Effector memory CD8-positive, alpha-beta T cell (primary cell): ENCODE data around the gene LDHAL6B.

Experiments used
- ATAC-seq: fragments of 150-1000 bp; cut with Tn5 transposase; replicated peaks from 2 replicates; pipeline ENCODE4 v1.10.0; 2021; ENCODE audit warnings: mild to moderate bottlenecking, moderate library complexity
- DNase-seq, 3 experiments: peaks; one replicate each; pipeline ENCODE4 v3.0.0; 2021
- H3K27ac Mint-ChIP-seq, 2 donors: one replicate each; pipeline ENCODE4 v1.8.0; 2022; ENCODE audit warnings: mild to moderate bottlenecking in 2 of 2, mixed read lengths in 2 of 2, moderate library complexity in 2 of 2
- H3K27me3 Mint-ChIP-seq, 2 donors: one replicate each; pipeline ENCODE4 v1.8.0; 2022; ENCODE audit warnings: mixed read lengths in 2 of 2
- H3K36me3 Mint-ChIP-seq: one replicate; pipeline ENCODE4 v1.8.0; 2022; ENCODE audit warnings: mild to moderate bottlenecking, moderate library complexity, mixed read lengths; ENCODE audit not compliant: insufficient read depth
- H3K4me1 Mint-ChIP-seq, 2 donors: one replicate each; pipeline ENCODE4 v1.8.0; 2022; ENCODE audit warnings: low read depth in 2 of 2, mixed read lengths in 2 of 2
- H3K4me3 Mint-ChIP-seq, 2 donors: one replicate each; pipeline ENCODE4 v1.8.0; 2022; ENCODE audit warnings: mild to moderate bottlenecking in 2 of 2, mixed read lengths in 2 of 2, moderate library complexity in 2 of 2
- H3K9me3 Mint-ChIP-seq, 2 donors: one replicate each; pipeline ENCODE4 v1.8.0; 2022; ENCODE audit warnings: mixed read lengths in 2 of 2

LDHAL6B gene

DNA sequence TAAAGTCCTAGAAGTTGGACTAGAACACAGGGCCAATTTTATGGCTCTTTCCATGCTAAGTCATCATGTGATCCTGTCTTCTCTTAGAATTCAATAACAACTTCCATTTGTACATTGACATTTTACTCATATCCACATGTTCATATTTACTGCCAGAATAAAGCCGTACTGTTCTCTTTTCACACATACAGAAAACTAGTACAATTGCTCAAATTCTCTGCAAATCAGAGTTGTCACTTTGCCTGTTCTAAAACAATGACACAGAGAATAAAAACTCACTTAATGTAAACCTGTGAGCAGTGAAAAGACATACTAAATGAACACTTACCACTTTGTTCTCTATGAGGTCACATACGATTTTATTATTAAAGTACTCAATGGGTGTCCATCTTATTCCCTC, 3.5 kb downstream of the LDHAL6B start:
- H3K36me3 Mint-ChIP-seq: no peaks in the 10 kb centered on the region
- ATAC-seq (no peak), DNase-seq (no peak)
- H3K4me3 Mint-ChIP-seq: no peak overlapping the region
- no peak overlapping the region for H3K27ac Mint-ChIP-seq
- no peaks in the 10 kb centered on the region for H3K9me3 Mint-ChIP-seq
- H3K27me3 Mint-ChIP-seq: peaks cover 19 to 30% of the 10 kb centered on the region in 2 donors
- no peaks in the 10 kb centered on the region for H3K4me1 Mint-ChIP-seq

DNA sequence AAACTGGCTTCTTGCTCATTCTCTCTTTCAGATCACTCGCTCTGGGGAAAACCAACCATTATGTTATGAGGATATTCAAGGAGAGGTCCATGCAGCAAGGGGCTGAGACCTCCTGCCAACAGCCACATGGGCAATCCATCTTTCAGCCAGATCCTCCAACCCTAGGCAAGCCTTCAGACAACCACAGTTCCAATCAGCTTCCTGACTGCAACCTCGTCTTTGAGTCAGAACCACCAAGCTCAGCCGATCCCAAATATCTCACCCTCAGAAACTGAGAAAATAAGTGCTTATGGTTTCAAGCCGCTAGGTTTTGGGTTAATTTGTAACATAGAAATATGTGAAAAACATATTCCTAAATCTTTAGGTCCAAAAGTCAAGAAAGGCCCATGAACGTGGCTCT, 10.3 kb downstream of the LDHAL6B start:
- H3K27ac Mint-ChIP-seq: no peak overlapping the region
- H3K4me1 Mint-ChIP-seq: no peaks in the 10 kb centered on the region
- H3K27me3 Mint-ChIP-seq: peaks cover 20 to 31% of the 10 kb centered on the region in 2 donors
- DNase-seq: no peak
- no peak overlapping the region for H3K4me3 Mint-ChIP-seq
- ATAC-seq: no peak
- no peaks in the 10 kb centered on the region for H3K36me3 Mint-ChIP-seq
- H3K9me3 Mint-ChIP-seq: no peaks in the 10 kb centered on the region

DNA sequence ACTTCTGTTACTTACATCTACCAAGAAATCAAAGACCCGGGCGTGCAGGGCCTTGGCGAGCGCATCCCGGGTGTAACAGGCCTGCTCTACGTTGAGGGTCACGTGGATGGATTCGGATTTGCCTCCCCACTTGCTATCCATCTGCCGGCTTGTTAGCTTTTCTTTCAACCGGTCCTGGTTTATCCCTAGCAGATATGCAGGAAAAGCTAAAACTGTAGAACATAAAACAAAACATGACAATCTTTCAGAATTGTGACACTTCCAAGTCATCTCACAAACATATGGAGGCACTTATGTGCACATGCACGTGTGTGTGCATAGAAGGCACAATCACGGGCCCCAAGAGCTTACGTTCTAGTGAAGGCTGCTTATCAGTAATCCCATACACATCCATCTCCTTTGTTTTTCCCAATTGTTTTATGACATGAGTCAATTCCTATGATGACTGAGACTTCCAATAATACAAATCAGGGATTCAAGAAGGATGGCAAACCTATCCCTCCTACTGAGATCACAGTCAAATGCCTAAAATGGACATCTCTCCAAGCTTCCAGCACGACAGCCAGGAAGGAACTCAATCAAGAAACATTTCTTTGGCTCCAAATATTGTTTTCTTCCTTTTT, 11.3 kb downstream of the LDHAL6B start:
- Mint-ChIP-seq H3K27ac (no peak overlapping the region), H3K27me3 (peaks cover 12 to 20% of the 10 kb centered on the region in 2 donors), H3K36me3 (peaks cover 2% of the 10 kb centered on the region)

DNA sequence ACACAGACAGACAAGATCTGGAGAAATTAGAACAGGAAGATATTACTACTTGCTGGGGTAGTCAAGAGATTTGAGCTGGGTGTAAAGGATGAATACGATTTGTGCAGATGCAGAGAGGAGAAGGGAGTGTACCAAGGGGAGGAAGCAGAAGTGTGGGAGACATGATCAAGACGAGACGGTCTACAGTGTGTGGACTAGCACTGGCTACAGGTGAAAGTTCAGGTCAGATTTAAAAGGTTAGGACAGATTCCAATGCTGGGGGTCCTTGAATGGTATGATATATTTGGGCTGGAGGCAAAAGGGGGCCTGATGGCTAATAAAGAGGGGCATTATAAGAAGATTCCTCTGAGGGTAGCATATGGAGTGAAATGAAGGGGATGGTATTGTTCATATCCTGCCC, 12.1 kb downstream of the LDHAL6B start:
- no peaks in the 10 kb centered on the region for H3K4me1 Mint-ChIP-seq
- peaks cover 12 to 21% of the 10 kb centered on the region in 2 donors for H3K27me3 Mint-ChIP-seq
- DNase-seq (no peak), ATAC-seq (no peak)
- H3K9me3 Mint-ChIP-seq: no peaks in the 10 kb centered on the region
- H3K27ac Mint-ChIP-seq: no peak overlapping the region
- peaks cover 2% of the 10 kb centered on the region for H3K36me3 Mint-ChIP-seq
- no peak overlapping the region for H3K4me3 Mint-ChIP-seq

More for the DNA sequence above, 11.3 kb downstream of the LDHAL6B start:
- Mint-ChIP-seq H3K9me3 (no peaks in the 10 kb centered on the region), H3K4me3 (no peak overlapping the region), H3K4me1 (no peaks in the 10 kb centered on the region)
- ATAC-seq (no peak), DNase-seq (no peak)

DNA sequence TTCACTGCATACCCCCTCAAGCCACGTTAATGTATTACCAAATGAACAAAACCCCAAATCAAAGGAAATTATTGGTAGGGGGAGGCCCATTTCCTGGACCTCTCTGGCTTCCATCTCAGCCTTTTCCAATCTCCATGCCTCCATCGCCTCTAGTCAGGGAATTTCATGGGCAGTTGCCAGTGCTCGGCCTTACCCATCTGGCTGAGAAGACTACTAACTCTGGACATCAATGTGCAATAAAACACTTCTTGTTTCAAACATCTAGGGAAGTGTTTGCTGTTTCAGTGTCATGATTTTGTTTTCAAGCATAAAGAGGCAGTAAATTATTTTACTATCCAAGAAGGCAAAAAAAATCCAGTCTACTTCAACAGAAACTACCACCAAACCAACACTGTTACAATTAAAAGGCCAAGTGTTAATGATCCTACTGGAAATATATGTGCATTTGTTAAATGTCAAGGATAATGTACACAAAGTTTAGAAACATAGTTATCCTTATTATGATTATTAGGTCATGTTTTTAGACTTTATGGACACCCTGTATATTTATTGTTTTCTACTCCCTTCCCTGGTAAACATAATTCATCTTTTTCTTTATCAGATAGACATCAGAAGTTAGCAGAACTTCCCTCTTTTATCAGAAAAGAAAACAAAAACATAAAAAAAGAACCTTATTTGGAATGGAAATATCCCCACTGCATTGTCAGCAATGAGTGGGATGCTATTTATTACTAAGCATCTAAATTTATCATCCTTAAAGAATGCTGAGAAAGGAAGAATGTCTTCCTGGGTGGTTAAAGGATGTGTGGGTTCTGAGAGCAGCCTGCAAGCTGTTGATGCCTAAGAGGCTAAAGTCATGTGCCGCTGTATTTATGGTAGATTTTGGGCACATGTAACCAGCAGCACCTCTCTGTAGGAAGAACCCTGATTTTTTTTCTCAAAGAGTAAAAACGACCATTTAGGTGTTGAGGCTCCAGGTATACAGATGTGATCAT, 15.2 kb downstream of the LDHAL6B start:
- H3K9me3 Mint-ChIP-seq: no peaks in the 10 kb centered on the region
- no peak overlapping the region for H3K4me3 Mint-ChIP-seq
- ATAC-seq (no peak), DNase-seq (no peak)
- H3K27ac Mint-ChIP-seq: no peak overlapping the region
- H3K36me3 Mint-ChIP-seq: peaks cover 2% of the 10 kb centered on the region
- H3K27me3 Mint-ChIP-seq: peaks cover 17 to 26% of the 10 kb centered on the region in 2 donors
- peaks cover under 1% of the 10 kb centered on the region in 2 donors for H3K4me1 Mint-ChIP-seq

DNA sequence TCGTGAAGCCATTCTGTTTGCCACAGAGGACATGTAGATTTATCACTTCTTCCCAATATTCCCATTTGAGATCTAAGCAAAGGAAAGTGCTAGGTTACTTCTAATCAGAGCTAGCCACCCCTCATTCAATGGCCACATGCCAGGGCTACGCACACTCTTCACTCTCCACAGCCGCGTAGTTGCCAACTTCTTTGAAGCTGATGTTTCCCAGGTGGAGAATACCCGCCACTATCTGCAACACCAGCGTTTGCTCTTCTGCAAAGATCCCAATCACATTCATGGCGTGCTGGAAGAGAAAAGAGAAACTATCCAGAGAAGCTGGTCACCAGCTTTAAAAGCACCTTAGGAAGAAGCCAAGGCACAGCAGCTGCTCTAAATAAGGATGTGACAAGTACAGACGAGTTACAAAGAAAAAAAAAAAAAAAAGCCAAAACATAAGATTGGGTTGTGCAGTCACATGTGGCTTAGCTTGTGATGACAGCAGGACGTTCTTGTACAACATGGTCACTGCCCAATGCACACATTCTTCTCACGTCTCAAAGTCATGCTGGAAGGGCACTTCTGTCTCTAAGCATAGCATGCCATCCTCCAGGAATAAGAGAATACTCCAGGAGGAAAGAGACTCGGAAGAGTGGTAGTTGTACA, 16.4 kb downstream of the LDHAL6B start:
- ATAC-seq (no peak), DNase-seq (no peak)
- H3K27ac Mint-ChIP-seq: no peak overlapping the region
- H3K4me1 Mint-ChIP-seq: peaks cover 4 to 8% of the 10 kb centered on the region in 2 donors
- H3K27me3 Mint-ChIP-seq: peaks cover 28 to 36% of the 10 kb centered on the region in 2 donors
- no peak overlapping the region for H3K4me3 Mint-ChIP-seq
- no peaks in the 10 kb centered on the region for H3K9me3 Mint-ChIP-seq
- H3K36me3 Mint-ChIP-seq: peaks cover 2% of the 10 kb centered on the region

DNA sequence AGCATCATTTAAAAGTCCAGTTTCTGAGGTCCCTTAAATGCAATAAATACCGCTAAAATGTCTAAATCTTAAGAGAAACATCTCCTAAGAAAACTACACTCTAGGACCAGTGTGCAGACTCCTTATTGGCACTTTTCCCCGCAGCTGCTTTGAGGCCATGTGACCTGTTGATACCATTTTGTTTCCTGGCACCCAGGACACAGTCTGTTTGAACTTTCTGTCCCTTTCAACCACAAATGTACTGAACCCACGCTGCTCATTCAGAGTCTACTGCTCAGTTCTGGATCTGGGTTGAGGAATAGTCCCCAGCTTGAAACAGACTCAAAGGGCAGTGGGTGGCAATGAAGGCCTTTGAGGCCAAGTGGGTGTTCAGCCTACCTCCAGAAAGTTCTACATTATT, 17.1 kb downstream of the LDHAL6B start:
- Mint-ChIP-seq H3K36me3 (peaks cover 2% of the 10 kb centered on the region), H3K9me3 (no peaks in the 10 kb centered on the region)
- ATAC-seq: no peak

DNA sequence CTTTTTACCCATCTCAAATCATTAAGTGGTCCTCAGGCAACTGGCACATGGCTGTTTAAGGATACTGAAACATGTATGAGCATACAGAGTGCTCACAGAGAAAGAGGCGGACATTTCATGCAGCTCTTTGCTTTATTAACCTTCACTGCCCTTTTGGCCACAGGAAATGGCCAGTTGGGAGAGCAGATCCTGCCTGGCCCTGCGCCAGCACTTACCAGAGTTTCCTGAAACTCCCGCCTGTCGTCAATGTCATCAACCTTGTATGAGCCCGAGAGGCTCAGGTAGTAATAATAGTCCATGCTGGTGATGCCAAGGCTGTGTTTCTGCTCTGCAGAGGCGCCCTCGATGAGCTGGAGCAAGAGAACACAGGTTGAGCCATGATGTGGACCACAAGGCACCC, 17.8 kb downstream of the LDHAL6B start:
- peaks cover 22 to 36% of the 10 kb centered on the region in 2 donors for H3K27me3 Mint-ChIP-seq
- no peak overlapping the region for H3K27ac Mint-ChIP-seq
- DNase-seq (no peak), ATAC-seq (no peak)
- H3K4me1 Mint-ChIP-seq: peaks cover 4 to 8% of the 10 kb centered on the region in 2 donors
- H3K4me3 Mint-ChIP-seq: no peak overlapping the region
- H3K36me3 Mint-ChIP-seq: peaks cover 2% of the 10 kb centered on the region
- H3K9me3 Mint-ChIP-seq: no peaks in the 10 kb centered on the region

More for the DNA sequence above, 17.1 kb downstream of the LDHAL6B start:
- no peak overlapping the region for H3K27ac Mint-ChIP-seq
- no peak overlapping the region for H3K4me3 Mint-ChIP-seq
- no peak for DNase-seq
- peaks cover 4 to 8% of the 10 kb centered on the region in 2 donors for H3K4me1 Mint-ChIP-seq
- H3K27me3 Mint-ChIP-seq: peaks cover 23 to 36% of the 10 kb centered on the region in 2 donors

DNA sequence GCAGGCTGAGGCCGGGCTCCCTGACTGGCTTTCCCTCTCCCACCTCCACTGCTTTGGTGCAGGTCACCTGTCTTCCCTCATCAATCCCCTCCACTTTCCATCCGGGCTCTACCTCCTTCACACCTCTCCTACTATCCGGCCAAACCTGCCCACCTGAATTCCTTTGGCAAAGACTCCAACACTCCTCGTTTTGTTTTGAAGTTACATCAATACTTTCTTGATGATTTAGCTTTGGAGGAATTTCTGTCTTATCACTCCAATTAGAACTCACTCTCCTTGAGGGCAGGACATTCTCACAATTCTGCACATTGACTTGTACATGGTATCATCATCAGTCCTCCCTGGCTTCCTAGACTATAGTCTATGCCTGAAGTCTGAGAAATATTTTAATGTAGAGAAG, 20.4 kb downstream of the LDHAL6B start:
- no peak for DNase-seq
- Mint-ChIP-seq H3K27me3 (peaks cover 22 to 44% of the 10 kb centered on the region in 2 donors), H3K36me3 (peaks cover 2% of the 10 kb centered on the region), H3K9me3 (no peaks in the 10 kb centered on the region), H3K4me3 (no peak overlapping the region), H3K4me1 (peaks cover 4 to 8% of the 10 kb centered on the region in 2 donors), H3K27ac (no peak overlapping the region)
- no peak for ATAC-seq

DNA sequence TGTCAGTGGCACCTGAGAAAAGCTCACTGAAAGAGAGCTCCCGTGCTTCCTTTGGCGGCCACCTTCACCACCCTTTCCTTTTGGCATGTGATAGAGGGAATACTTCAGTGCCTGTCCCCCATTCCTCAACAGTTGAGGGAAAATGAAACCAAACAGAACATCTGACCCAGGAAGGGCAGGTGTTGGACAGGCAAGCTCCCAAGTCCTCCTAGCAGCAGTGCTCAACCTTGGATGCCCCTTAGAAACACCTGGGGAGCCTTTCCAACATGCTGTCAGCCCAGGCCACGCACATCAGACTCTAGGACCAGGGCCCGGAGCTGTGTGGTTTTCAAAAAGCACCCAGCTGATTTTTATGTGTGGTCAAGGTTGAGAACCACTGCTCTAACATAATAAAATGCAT, 22.4 kb downstream of the LDHAL6B start:
- H3K27me3 Mint-ChIP-seq: peaks cover 22 to 40% of the 10 kb centered on the region in 2 donors
- no peak overlapping the region for H3K4me3 Mint-ChIP-seq
- no peak for DNase-seq
- H3K4me1 Mint-ChIP-seq: peaks cover 4 to 8% of the 10 kb centered on the region in 2 donors
- no peak overlapping the region for H3K27ac Mint-ChIP-seq
- H3K9me3 Mint-ChIP-seq: no peaks in the 10 kb centered on the region
- no peak for ATAC-seq
- no peaks in the 10 kb centered on the region for H3K36me3 Mint-ChIP-seq

DNA sequence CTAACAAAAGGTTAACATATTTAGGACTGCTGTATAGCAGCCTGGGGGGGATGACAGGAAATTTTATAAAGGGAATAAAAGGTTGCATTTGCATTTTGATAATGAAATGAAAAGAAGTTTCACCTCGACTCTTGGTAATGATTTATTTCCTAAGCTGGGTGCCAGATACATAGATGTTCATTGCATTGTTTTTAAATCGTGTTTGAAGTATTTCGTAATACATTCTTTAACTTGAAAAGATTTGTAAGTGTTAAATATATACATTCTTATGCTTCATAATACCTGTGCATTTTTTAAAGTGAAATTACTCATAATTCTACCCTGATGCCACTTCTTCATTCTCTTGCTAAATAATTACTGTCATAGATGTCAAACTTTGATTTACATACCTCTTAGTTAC, 22.8 kb downstream of the LDHAL6B start:
- ATAC-seq: no peak
- H3K27me3 Mint-ChIP-seq: peaks cover 22 to 35% of the 10 kb centered on the region in 2 donors
- H3K36me3 Mint-ChIP-seq: no peaks in the 10 kb centered on the region
- no peak overlapping the region for H3K4me3 Mint-ChIP-seq
- no peak overlapping the region for H3K27ac Mint-ChIP-seq
- DNase-seq: no peak
- H3K4me1 Mint-ChIP-seq: peaks cover 4 to 8% of the 10 kb centered on the region in 2 donors
- no peaks in the 10 kb centered on the region for H3K9me3 Mint-ChIP-seq

DNA sequence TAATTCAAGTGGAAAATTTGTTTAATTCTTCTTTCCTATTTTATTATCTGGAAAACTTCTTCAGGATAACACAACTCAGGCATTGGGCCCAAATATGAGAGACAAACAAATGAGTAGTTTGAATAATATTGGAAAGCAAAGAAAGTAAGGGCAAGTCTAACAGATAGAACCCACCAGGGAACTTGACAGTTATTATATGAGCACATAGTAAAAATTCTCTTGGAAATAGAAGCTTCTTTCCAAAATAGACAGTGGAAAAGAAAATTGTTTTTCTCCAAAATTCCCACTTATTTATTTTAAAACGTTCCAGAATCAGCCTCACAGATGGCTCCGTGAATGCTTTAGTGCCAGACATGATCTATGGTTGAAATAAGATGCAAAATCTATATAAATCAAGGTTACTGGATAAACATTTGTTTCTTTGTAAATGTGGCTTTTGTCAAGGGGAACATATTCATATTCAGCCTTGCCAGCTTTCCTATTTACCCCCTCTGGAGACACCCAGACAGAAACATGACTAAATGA, 23.9 kb downstream of the LDHAL6B start:
- ATAC-seq: no peak
- Mint-ChIP-seq H3K4me3 (no peak overlapping the region), H3K27ac (no peak overlapping the region), H3K9me3 (no peaks in the 10 kb centered on the region), H3K27me3 (peaks cover 13 to 24% of the 10 kb centered on the region in 2 donors), H3K4me1 (peaks cover 4 to 8% of the 10 kb centered on the region in 2 donors), H3K36me3 (no peaks in the 10 kb centered on the region)
- no peak for DNase-seq

DNA sequence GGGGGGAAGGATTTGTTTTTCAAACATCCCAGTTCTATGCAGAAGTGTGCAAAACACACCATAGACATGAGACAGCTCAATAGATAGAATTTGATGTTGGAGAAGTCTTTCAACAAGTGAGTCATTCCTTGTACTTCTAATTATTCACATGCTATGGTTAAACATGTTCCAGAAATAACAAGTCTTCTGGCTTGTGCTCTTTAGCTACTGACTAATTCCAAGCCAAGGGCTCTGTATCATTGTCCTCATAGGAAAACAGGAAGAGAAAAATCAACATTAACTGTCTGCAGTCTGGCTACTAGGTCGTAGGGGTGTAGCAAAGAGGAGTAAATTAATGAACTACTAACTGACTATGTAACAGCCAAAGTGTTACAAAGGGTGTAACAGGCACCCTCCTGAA, 25.8 kb downstream of the LDHAL6B start:
- peaks cover 0 to under 1% of the 10 kb centered on the region in 2 donors for H3K4me1 Mint-ChIP-seq
- H3K27ac Mint-ChIP-seq: no peak overlapping the region
- H3K4me3 Mint-ChIP-seq: no peak overlapping the region
- no peaks in the 10 kb centered on the region for H3K36me3 Mint-ChIP-seq
- ATAC-seq: no peak
- peaks cover 11 to 22% of the 10 kb centered on the region in 2 donors for H3K27me3 Mint-ChIP-seq
- no peaks in the 10 kb centered on the region for H3K9me3 Mint-ChIP-seq
- DNase-seq: no peak
